ENCODE results near the gene TXNL4B.

GRCh38 chr16:72124148-72124547 is 30.7 kb upstream of the TXNL4B start:
- no peak for TF ChIP-seq E2F5 (CRISPR knock-in tag; IDR thresholded peaks at IDR 0.05)
- no peak for TF ChIP-seq CTCF (IDR thresholded peaks at IDR 0.05)
- TF ChIP-seq ZBTB21 (CRISPR knock-in tag; IDR thresholded peaks at IDR 0.05; ENCODE audit: borderline replicate concordance): no peak
- TF ChIP-seq ZNF317 (CRISPR knock-in tag; IDR thresholded peaks at IDR 0.05; ENCODE audit: borderline replicate concordance, low read depth): no peak
- no peak for TF ChIP-seq ZBTB43 (CRISPR knock-in tag; IDR thresholded peaks at IDR 0.05)
- no peak for TF ChIP-seq MXD4 (CRISPR knock-in tag; IDR thresholded peaks at IDR 0.05; ENCODE audit: borderline replicate concordance)

All from WTC11 (cell line).